ENCODE measurements around the gene CORO2B.

DNA sequence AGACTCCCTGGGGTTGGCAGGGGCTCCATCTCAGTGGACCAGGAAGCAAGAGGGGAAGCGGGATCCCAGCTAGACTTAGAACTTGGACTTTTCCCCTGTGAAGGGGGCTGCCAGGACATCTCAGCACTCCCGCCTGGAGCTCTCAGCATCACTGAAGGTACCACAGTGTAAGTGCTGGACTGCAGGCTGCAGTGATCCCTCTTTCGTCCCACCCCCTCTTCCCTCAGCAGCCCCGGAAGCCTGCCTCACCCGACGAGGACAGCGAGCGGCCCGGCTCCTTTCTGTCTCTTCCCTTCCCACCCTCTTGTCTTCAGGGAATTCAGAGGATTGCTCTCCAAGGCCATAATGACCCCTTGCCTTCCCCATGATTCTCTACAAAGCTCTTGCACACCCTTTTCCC is 147.5 kb downstream of the CORO2B start:
- TF ChIP-seq POLR2A (IDR thresholded peaks at IDR 0.05): no peak
- TF ChIP-seq, protein P1, sequence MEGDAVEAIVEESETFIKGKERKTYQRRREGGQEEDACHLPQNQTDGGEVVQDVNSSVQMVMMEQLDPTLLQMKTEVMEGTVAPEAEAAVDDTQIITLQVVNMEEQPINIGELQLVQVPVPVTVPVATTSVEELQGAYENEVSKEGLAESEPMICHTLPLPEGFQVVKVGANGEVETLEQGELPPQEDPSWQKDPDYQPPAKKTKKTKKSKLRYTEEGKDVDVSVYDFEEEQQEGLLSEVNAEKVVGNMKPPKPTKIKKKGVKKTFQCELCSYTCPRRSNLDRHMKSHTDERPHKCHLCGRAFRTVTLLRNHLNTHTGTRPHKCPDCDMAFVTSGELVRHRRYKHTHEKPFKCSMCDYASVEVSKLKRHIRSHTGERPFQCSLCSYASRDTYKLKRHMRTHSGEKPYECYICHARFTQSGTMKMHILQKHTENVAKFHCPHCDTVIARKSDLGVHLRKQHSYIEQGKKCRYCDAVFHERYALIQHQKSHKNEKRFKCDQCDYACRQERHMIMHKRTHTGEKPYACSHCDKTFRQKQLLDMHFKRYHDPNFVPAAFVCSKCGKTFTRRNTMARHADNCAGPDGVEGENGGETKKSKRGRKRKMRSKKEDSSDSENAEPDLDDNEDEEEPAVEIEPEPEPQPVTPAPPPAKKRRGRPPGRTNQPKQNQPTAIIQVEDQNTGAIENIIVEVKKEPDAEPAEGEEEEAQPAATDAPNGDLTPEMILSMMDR (IDR thresholded peaks at IDR 0.05): no peak

All from thyroid gland (tissue), 4 donors.